ENCODE results near the gene GDPD5. TPM values are rescaled to one million over a fixed set of nuclear protein-coding genes. Genes with fewer than 3 reads are reported as not detected.

The GDPD5 gene
- total RNA-seq, 4 donors from 2014 or later = 5.1 to 9.3 (median 8.4) TPM

DNA sequence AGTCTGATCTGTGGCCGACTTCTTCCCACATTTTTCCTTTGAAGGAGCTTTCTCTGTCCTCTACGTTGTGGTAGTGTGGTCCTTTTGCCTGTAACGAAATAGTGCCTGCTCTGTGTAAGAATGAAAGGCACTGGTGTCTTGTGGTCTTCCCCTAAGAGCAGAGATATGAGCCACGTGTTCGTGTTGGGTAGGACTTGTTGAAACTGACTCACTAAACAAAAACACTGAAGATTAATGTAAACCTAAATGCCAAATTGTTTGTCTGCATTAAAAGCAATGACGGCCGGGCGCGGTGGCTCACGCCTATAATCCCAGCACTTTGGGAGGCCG lies 136.5 kb downstream of the GDPD5 start:
- intact Hi-C loops (cut with DNase I) = loop anchor here (5.0 kb wide), 1 partner anchor 143 kb away; no protein-coding TSS in a partner anchor
- H3K27me3 ChIP-seq = no peaks in the 10 kb centered on the region
- no peak overlapping the region for H3K4me3 ChIP-seq
- TF ChIP-seq EP300 (IDR thresholded peaks at IDR 0.05) = no peak
- TF ChIP-seq POLR2AphosphoS5 (IDR thresholded peaks at IDR 0.05) = no peak
- no peak for TF ChIP-seq POLR2A (IDR thresholded peaks at IDR 0.05; ENCODE audit: low read depth)
- TF ChIP-seq, protein P1, sequence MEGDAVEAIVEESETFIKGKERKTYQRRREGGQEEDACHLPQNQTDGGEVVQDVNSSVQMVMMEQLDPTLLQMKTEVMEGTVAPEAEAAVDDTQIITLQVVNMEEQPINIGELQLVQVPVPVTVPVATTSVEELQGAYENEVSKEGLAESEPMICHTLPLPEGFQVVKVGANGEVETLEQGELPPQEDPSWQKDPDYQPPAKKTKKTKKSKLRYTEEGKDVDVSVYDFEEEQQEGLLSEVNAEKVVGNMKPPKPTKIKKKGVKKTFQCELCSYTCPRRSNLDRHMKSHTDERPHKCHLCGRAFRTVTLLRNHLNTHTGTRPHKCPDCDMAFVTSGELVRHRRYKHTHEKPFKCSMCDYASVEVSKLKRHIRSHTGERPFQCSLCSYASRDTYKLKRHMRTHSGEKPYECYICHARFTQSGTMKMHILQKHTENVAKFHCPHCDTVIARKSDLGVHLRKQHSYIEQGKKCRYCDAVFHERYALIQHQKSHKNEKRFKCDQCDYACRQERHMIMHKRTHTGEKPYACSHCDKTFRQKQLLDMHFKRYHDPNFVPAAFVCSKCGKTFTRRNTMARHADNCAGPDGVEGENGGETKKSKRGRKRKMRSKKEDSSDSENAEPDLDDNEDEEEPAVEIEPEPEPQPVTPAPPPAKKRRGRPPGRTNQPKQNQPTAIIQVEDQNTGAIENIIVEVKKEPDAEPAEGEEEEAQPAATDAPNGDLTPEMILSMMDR (IDR thresholded peaks at IDR 0.05) = no peak
- no peaks in the 10 kb centered on the region for H3K9me3 ChIP-seq
- WGBS = 73% methylated on average over 11 of the region's 11 CpGs
- peaks cover 10 to 15% (median 14%) of the 10 kb centered on the region in 4 donors for H3K4me1 ChIP-seq
- no peaks in the 10 kb centered on the region for H3K36me3 ChIP-seq
- H3K27ac ChIP-seq (replicated peaks in 1 of 4) = no peak overlapping the region
- no peak for DNase-seq (ENCODE audit: extremely low spot score)

DNA sequence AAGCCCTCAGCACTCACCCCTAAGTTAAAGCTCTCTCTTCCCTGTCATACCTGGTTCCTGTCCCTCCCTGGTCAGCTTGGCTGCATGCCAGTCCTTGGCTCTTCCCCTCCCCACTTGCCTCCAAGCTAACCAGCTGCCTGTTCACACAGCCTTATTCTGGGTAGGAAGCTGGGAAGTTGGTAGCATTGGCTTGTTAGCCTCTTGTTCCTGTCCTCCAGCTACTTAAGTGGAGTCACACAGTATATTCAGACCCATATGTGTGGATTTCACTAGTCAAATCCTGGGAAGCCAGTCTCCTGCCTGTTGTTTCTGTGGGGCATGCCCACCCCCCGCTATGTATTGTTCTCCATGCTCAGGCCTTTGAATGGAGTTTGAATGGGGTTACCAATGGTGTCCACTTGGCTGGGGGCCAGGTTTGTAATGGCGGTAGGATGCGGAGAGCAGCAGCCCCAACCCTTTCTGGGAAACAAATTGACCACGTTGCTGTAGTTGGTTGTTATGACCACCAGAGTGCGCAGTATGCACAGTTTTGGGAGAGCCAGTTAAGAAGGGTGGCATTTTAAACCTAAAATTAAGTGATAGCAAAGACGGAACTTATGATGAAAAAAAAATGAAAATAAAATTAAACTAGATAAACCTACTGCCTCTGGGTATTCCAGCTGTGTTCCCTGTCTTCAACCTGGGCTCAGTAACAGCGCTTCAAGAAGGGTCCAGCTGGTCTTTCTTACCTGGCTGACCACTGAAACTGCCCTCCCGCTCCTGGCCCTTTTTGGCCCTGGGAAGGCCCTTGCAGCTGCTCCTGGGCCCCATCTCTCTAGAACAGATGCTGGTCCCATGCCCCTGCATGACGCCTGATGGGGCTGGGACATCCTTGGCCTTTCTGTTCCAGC lies 137.1 kb downstream of the GDPD5 start:
- H3K27ac ChIP-seq (replicated peaks in 1 of 4) = no peak overlapping the region
- no peaks in the 10 kb centered on the region for H3K27me3 ChIP-seq
- TF ChIP-seq POLR2AphosphoS5 (IDR thresholded peaks at IDR 0.05) = no peak
- no peak for TF ChIP-seq EP300 (IDR thresholded peaks at IDR 0.05)
- TF ChIP-seq, protein P1 (IDR thresholded peaks at IDR 0.05) = peak; percentile 75 to 86 (median 84)
- TF ChIP-seq POLR2A (IDR thresholded peaks at IDR 0.05; ENCODE audit: low read depth) = no peak
- H3K9me3 ChIP-seq = no peaks in the 10 kb centered on the region
- no peak overlapping the region for H3K4me3 ChIP-seq
- intact Hi-C loops (cut with DNase I) = loop anchor here (5.0 kb wide), 1 partner anchor 144 kb away; no protein-coding TSS in a partner anchor
- H3K4me1 ChIP-seq = peaks cover 12 to 20% (median 17%) of the 10 kb centered on the region in 4 donors
- DNase-seq (ENCODE audit: extremely low spot score) = no peak
- 29% methylated on average over 9 of the region's 9 CpGs for WGBS
- no peaks in the 10 kb centered on the region for H3K36me3 ChIP-seq

DNA sequence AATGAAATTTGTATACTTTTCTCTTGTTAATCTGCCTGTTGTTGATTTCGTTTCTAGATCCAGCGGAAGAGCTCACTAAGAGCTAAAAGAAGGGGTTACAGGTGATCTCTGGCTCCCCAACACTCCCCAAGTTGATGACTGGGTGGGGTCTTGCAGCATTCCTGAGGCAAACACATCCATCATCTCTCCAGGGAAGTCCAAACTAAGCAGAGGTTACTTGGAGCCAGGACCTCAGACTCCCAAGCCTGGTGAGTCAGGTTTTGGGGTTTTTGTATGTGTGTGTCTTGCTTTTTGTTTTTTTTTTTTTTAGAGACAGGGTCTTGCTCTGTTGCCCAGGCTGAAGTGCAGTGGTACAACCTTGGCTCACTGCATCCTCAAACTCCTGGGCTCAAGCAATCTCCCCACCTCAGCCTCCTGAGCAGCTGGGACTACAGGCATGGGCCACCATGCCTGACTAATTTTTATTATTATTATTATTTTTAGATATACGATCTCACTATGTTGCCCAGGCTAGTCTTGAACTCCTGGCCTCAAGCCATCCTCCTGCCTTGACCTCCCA lies 137.9 kb downstream of the GDPD5 start:
- intact Hi-C loops (cut with DNase I) = loop anchor here (5.0 kb wide), 1 partner anchor 144 kb away; no protein-coding TSS in a partner anchor
- H3K9me3 ChIP-seq = no peaks in the 10 kb centered on the region
- 66% methylated on average over 3 of the region's 3 CpGs for WGBS
- DNase-seq (ENCODE audit: extremely low spot score) = no peak
- no peak overlapping the region for H3K4me3 ChIP-seq
- peaks cover 12 to 20% (median 17%) of the 10 kb centered on the region in 4 donors for H3K4me1 ChIP-seq
- H3K27ac ChIP-seq (replicated peaks in 1 of 4) = no peak overlapping the region
- H3K36me3 ChIP-seq = no peaks in the 10 kb centered on the region
- H3K27me3 ChIP-seq = no peaks in the 10 kb centered on the region
- TF ChIP-seq POLR2A (IDR thresholded peaks at IDR 0.05; ENCODE audit: low read depth) = no peak
- TF ChIP-seq EP300 (IDR thresholded peaks at IDR 0.05) = no peak
- TF ChIP-seq, protein P1 (IDR thresholded peaks at IDR 0.05) = no peak
- no peak for TF ChIP-seq POLR2AphosphoS5 (IDR thresholded peaks at IDR 0.05)

DNA sequence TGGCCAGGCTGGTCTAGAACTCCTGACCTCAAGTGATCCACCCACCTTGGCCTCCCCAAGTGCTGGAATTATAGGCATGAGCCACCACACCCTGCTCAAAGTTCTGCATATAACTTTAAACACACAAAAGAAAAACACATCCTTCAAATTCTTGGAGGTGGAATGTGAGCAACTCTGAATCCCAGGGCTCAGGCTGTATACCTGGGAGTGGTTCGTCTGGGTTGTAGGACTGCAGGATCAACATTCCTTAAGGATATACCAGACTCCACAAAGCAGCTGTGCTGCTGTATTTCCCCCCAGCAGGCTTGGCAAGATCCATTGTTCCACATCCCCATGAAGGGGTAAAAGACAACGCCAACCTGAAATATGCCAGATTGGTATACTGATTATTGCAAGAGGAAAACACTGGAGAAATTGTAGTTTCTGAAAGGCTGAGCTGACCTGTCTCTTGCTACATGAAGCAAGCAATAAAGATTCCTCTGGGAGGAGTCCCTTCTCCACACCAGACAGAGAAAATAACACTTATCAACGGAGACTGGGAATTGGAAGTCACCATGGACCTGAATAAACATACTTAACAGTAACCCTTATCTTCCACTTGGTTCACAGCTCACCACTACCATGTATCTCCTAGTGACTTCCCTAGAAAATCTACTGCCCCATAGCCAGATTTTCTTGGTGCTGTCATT lies 138.7 kb downstream of the GDPD5 start:
- H3K27ac ChIP-seq (replicated peaks in 1 of 4) = no peak overlapping the region
- no peak overlapping the region for H3K4me3 ChIP-seq
- DNase-seq (ENCODE audit: extremely low spot score) = no peak
- 52% methylated on average over 3 of the region's 3 CpGs for WGBS
- TF ChIP-seq EP300 (IDR thresholded peaks at IDR 0.05) = no peak
- no peak for TF ChIP-seq POLR2A (IDR thresholded peaks at IDR 0.05; ENCODE audit: low read depth)
- TF ChIP-seq POLR2AphosphoS5 (IDR thresholded peaks at IDR 0.05) = no peak
- TF ChIP-seq, protein P1 (IDR thresholded peaks at IDR 0.05) = no peak
- H3K9me3 ChIP-seq = no peaks in the 10 kb centered on the region
- H3K4me1 ChIP-seq = peaks cover 12 to 20% (median 17%) of the 10 kb centered on the region in 4 donors
- H3K36me3 ChIP-seq = no peaks in the 10 kb centered on the region
- no peaks in the 10 kb centered on the region for H3K27me3 ChIP-seq
- intact Hi-C loops (cut with DNase I) = loop anchor here (5.0 kb wide), 1 partner anchor 145 kb away; no protein-coding TSS in a partner anchor

Small RNA genes lying within 50 kb of the gene (small RNA-seq; reads per million reads assigned to genes)
- gene SNORD15A = 0 reads per million in 3 donors
- gene SNORD15B = 72.7 to 90.3 (median 75.9) reads per million in 3 donors

Other genes starting within 250 kb of the GDPD5 start
- gene ARRB1, start 174.3 kb downstream of the GDPD5 start, total RNA-seq = 100 to 1,000 TPM in 1 of 4 donors, 10 to 100 TPM in 3; 41.1 to 102 (median 76.7) TPM
- gene RPS3, start 126.4 kb downstream of the GDPD5 start, total RNA-seq = 1,000 to 10,000 TPM in 3 of 4 donors, 100 to 1,000 TPM in 1; 879 to 1,878 (median 1,387) TPM
- gene KLHL35, start 92.7 kb downstream of the GDPD5 start, total RNA-seq = under 1 TPM in 3 of 4 donors, not detected in 1; 0.17 to 0.42 (median 0.29) TPM
- 100 to 1,000 TPM; 162 to 270 (median 219) TPM for gene SERPINH1, start 36.3 kb upstream of the GDPD5 start, total RNA-seq
- 10 to 100 TPM; 20.7 to 43.8 (median 30.5) TPM for gene MAP6, start 143.1 kb upstream of the GDPD5 start, total RNA-seq
- not detected for gene MOGAT2, start 191.9 kb upstream of the GDPD5 start, total RNA-seq
- gene DGAT2, start 242.8 kb upstream of the GDPD5 start, total RNA-seq = 1 to 10 TPM in 3 of 4 donors, under 1 TPM in 1; 0.83 to 6.5 (median 2.0) TPM